AG10803 (cell line): Measurements from ENCODE around the gene PBRM1.

Experiments
- DNase-seq: peaks from one replicate; pipeline ENCODE4 v3.0.0; 2010; ENCODE audit warnings: low read depth
- H3K4me3 ChIP-seq: 2 replicates; pipeline ENCODE4 v1.5.1; 2011; ENCODE audit warnings: mild to moderate bottlenecking, low read length, control low read depth
- CTCF ChIP-seq: conservative IDR thresholded peaks from 2 replicates; pipeline ENCODE4 v1.5.1; 2011; ENCODE audit warnings: mild to moderate bottlenecking, low read length, control low read depth, inconsistent platforms

PBRM1 gene

GRCh38 chr3:52663098-52663497 is 22.6 kb downstream of the PBRM1 start:
- no peak for TF ChIP-seq CTCF
- H3K4me3 ChIP-seq, result no peak overlapping the region
- DNase-seq, result no peak

- no peak for DNase-seq
- no peak overlapping the region for H3K4me3 ChIP-seq
- TF ChIP-seq CTCF, result no peak
Measured at GRCh38 chr3:52660046-52660445, 25.7 kb downstream of the PBRM1 start.

- TF ChIP-seq CTCF, result no peak
- no peak overlapping the region for H3K4me3 ChIP-seq
- DNase-seq, result no peak
Measured at GRCh38 chr3:52655895-52656294, 29.8 kb downstream of the PBRM1 start.

- DNase-seq, result no peak
- H3K4me3 ChIP-seq, result no peak overlapping the region
- TF ChIP-seq CTCF, result no peak
Measured at GRCh38 chr3:52651592-52651991, 34.1 kb downstream of the PBRM1 start.

GRCh38 chr3:52650439-52650838 is 35.3 kb downstream of the PBRM1 start:
- TF ChIP-seq CTCF, result no peak
- no peak overlapping the region for H3K4me3 ChIP-seq
- no peak for DNase-seq

GRCh38 chr3:52649461-52650210 is 36.1 kb downstream of the PBRM1 start:
- TF ChIP-seq CTCF, result no peak
- no peak overlapping the region for H3K4me3 ChIP-seq
- DNase-seq, result peak; percentile 74

- H3K4me3 ChIP-seq, result no peak overlapping the region
- no peak for DNase-seq
- no peak for TF ChIP-seq CTCF
Measured at GRCh38 chr3:52645549-52645948, 40.2 kb downstream of the PBRM1 start.
